Activated T-cell treated with anti-CD3 and anti-CD28 coated beads for 24 hours (primary cell): Measurements from ENCODE around the gene GEMIN4.
"Not testable (repeated sequence)": the region's sequence is repeated elsewhere in the genome, so short reads cannot be mapped to it uniquely, and the experiment has no call there.

Source experiments
- DNase-seq: peaks from one replicate; pipeline ENCODE4 v3.0.0-alpha.2; 2020; ENCODE audit warnings: low read depth

Gene GEMIN4

GRCh38 chr17:703081-703875, 48.8 kb downstream of the GEMIN4 start:
- DNase-seq: no peak

- no peak for DNase-seq
Observed at GRCh38 chr17:700504-701094, 51.5 kb downstream of the GEMIN4 start.

- no peak for DNase-seq
Observed at GRCh38 chr17:699345-699744, 52.7 kb downstream of the GEMIN4 start.

- DNase-seq: not testable (repeated sequence)
Observed at GRCh38 chr17:698096-698495, 54.0 kb downstream of the GEMIN4 start.

- no peak for DNase-seq
Observed at GRCh38 chr17:697682-698081, 54.4 kb downstream of the GEMIN4 start.

GRCh38 chr17:696369-696768, 55.7 kb downstream of the GEMIN4 start:
- DNase-seq: no peak
